HepG2 (cell line): ENCODE data around the gene KIF2C. TPM values are rescaled to one million over a fixed set of nuclear protein-coding genes. Genes with fewer than 3 reads are reported as not detected.
A peak's percentile ranks its signal among the peaks of the same experiment; 100 is the strongest.

Source experiments
- ATF5 ChIP-seq: sonication (generic); formaldehyde crosslinking; IDR thresholded peaks from 2 replicates; pipeline ENCODE4 v1.4.0; 2020; ENCODE audit warnings: mild to moderate bottlenecking, low read depth, missing genetic modification reagents
- ERF ChIP-seq: IDR thresholded peaks from 2 replicates; pipeline ENCODE4 v1.6.1; 2018; ENCODE audit warnings: missing biosample characterization, missing genetic modification reagents
- GABPB1 ChIP-seq: IDR thresholded peaks from 2 replicates; pipeline ENCODE4 v1.6.1; 2016; ENCODE audit warnings: mild to moderate bottlenecking, missing genetic modification reagents, moderate library complexity, missing compliant biosample characterization
- KDM5B ChIP-seq: sonication (generic); formaldehyde crosslinking; IDR thresholded peaks from 2 replicates; pipeline ENCODE4 v1.4.0; 2020; ENCODE audit warnings: missing genetic modification reagents, mild to moderate bottlenecking, borderline replicate concordance
- NCOA5 ChIP-seq: sonication (generic); formaldehyde crosslinking; IDR thresholded peaks from 2 replicates; pipeline ENCODE4 v1.4.0; 2020; ENCODE audit warnings: missing genetic modification reagents
- PHB2 ChIP-seq: fragments of 450-650 bp; IDR thresholded peaks from 2 replicates; pipeline ENCODE4 v1.6.1; 2018; ENCODE audit not compliant: partially characterized antibody
- RELA ChIP-seq: sonication (generic); formaldehyde crosslinking; IDR thresholded peaks from 2 replicates; pipeline ENCODE4 v1.4.0; 2020; ENCODE audit warnings: missing genetic modification reagents
- RFX3 ChIP-seq: IDR thresholded peaks from 2 replicates; pipeline ENCODE4 v1.6.1; 2016; ENCODE audit warnings: missing biosample characterization, missing genetic modification reagents
- YEATS4 ChIP-seq: sonication (generic); formaldehyde crosslinking; IDR thresholded peaks from 2 replicates; pipeline ENCODE4 v1.4.0; 2020; ENCODE audit warnings: missing genetic modification reagents, borderline replicate concordance
- ZFP41 ChIP-seq: sonication (generic); formaldehyde crosslinking; IDR thresholded peaks from 2 replicates; pipeline ENCODE4 v1.4.0; 2020; ENCODE audit warnings: mild to moderate bottlenecking, missing genetic modification reagents, borderline replicate concordance
- ZIK1 ChIP-seq: sonication (generic); formaldehyde crosslinking; IDR thresholded peaks from 2 replicates; pipeline ENCODE4 v1.5.0; 2020; ENCODE audit warnings: mild to moderate bottlenecking, low read depth, missing genetic modification reagents, borderline replicate concordance
- ZNF276 ChIP-seq: sonication (generic); formaldehyde crosslinking; IDR thresholded peaks from 2 replicates; pipeline ENCODE4 v1.4.0; 2020; ENCODE audit warnings: mild to moderate bottlenecking, low read depth, missing genetic modification reagents
- ZNF777 ChIP-seq: sonication (generic); formaldehyde crosslinking; IDR thresholded peaks from 2 replicates; pipeline ENCODE4 v1.4.0; 2020; ENCODE audit warnings: missing genetic modification reagents
- ZNF790 ChIP-seq: sonication (generic); formaldehyde crosslinking; IDR thresholded peaks from 2 replicates; pipeline ENCODE4 v1.8.0; 2022; ENCODE audit warnings: missing genetic modification reagents, mild to moderate bottlenecking, borderline replicate concordance
- polyA plus RNA-seq, 8 experiments: library from polyadenylated mRNA; depleted of rRNA in 3 of 8; stranded (reverse) in 7 of 8; unstranded in 1 of 8; fragments of >200 nt; fragmentation: Illumina TruSeq in 4 of 8; extraction: Trizol in 4 of 8; gene quantifications; 2 replicates each; pipeline versions ENCODE4 v1.2.1 to v1.2.3, GENCODE V29; 2011 to 2016; ENCODE audit warnings: low read depth in 4 of 8, missing spikeins in 1 of 8, mixed read lengths in 1 of 8; ENCODE audit not compliant: insufficient read depth in 1 of 8
- total RNA-seq, 5 experiments: library from RNA; depleted of rRNA; stranded (reverse); fragments of >200 nt; fragmentation: Illumina TruSeq; extraction: Trizol; gene quantifications; 2 replicates each; pipeline ENCODE4 v1.2.3, GENCODE V29; 2016; ENCODE audit warnings: low read depth in 1 of 5
- TF ChIP-seq, protein P1 (sequence below), 2 experiments: fragments of 450-650 bp in 1 of 2; sonication (generic) in 1 of 2; formaldehyde crosslinking in 1 of 2; IDR thresholded peaks; 2 replicates each; pipeline versions ENCODE4 v1.6.1 to v1.8.0; 2016 to 2022; ENCODE audit warnings: antibody characterized with exemption in 1 of 2, mild to moderate bottlenecking in 1 of 2, missing genetic modification reagents in 1 of 2
- TF ChIP-seq, protein P2 (sequence below): fragments of 450-650 bp; IDR thresholded peaks from 2 replicates; pipeline ENCODE4 v1.6.1; 2017

The KIF2C gene
- total and polyA plus RNA-seq, 2 of the 13 experiments (the other 11 are each of a cell fraction or from before 2014, with no cell fraction given) = 29.7 to 53.7 TPM

- no peak for TF ChIP-seq ZNF276 (CRISPR knock-in tag)
- peak; percentile 87 for TF ChIP-seq KDM5B (CRISPR knock-in tag)
- TF ChIP-seq, protein P1, sequence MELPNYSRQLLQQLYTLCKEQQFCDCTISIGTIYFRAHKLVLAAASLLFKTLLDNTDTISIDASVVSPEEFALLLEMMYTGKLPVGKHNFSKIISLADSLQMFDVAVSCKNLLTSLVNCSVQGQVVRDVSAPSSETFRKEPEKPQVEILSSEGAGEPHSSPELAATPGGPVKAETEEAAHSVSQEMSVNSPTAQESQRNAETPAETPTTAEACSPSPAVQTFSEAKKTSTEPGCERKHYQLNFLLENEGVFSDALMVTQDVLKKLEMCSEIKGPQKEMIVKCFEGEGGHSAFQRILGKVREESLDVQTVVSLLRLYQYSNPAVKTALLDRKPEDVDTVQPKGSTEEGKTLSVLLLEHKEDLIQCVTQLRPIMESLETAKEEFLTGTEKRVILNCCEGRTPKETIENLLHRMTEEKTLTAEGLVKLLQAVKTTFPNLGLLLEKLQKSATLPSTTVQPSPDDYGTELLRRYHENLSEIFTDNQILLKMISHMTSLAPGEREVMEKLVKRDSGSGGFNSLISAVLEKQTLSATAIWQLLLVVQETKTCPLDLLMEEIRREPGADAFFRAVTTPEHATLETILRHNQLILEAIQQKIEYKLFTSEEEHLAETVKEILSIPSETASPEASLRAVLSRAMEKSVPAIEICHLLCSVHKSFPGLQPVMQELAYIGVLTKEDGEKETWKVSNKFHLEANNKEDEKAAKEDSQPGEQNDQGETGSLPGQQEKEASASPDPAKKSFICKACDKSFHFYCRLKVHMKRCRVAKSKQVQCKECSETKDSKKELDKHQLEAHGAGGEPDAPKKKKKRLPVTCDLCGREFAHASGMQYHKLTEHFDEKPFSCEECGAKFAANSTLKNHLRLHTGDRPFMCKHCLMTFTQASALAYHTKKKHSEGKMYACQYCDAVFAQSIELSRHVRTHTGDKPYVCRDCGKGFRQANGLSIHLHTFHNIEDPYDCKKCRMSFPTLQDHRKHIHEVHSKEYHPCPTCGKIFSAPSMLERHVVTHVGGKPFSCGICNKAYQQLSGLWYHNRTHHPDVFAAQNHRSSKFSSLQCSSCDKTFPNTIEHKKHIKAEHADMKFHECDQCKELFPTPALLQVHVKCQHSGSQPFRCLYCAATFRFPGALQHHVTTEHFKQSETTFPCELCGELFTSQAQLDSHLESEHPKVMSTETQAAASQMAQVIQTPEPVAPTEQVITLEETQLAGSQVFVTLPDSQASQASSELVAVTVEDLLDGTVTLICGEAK (IDR thresholded peaks at IDR 0.05) = no peak
- TF ChIP-seq, protein P1 (CRISPR knock-in tag; IDR thresholded peaks at IDR 0.05) = peak; percentile 50; the same call in 1 of the 2 replicates
- no peak; the same call in 1 of the 2 replicates for TF ChIP-seq ATF5 (CRISPR knock-in tag)
- TF ChIP-seq, protein P2, sequence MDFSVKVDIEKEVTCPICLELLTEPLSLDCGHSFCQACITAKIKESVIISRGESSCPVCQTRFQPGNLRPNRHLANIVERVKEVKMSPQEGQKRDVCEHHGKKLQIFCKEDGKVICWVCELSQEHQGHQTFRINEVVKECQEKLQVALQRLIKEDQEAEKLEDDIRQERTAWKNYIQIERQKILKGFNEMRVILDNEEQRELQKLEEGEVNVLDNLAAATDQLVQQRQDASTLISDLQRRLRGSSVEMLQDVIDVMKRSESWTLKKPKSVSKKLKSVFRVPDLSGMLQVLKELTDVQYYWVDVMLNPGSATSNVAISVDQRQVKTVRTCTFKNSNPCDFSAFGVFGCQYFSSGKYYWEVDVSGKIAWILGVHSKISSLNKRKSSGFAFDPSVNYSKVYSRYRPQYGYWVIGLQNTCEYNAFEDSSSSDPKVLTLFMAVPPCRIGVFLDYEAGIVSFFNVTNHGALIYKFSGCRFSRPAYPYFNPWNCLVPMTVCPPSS = no peak
- TF ChIP-seq YEATS4 = peak; percentile 68
- peak; percentile 68; the same call in 1 of the 2 replicates for TF ChIP-seq ERF
- TF ChIP-seq ZNF790 (CRISPR knock-in tag) = no peak
- TF ChIP-seq ZNF777 (CRISPR knock-in tag) = peak; percentile 26; the same call in 1 of the 2 replicates
- TF ChIP-seq ZFP41 (CRISPR knock-in tag) = peak; percentile 94; the same call in 1 of the 2 replicates
- TF ChIP-seq RELA = peak; percentile 37
- no peak for TF ChIP-seq ZIK1 (CRISPR knock-in tag)
- TF ChIP-seq GABPB1 (CRISPR knock-in tag) = peak; percentile 69
- TF ChIP-seq PHB2 = no peak
- TF ChIP-seq NCOA5 = no peak
- TF ChIP-seq RFX3 = peak; percentile 86
Measured at GRCh38 chr1:44807364-44808062, 67.9 kb downstream of the KIF2C start (continued).
